Measurements from ENCODE around the gene TBC1D9.
A peak's percentile ranks its signal among the peaks of the same experiment; 100 is the strongest.

Gene TBC1D9

GRCh38 chr4:140644470-140645185 is 111.6 kb downstream of the TBC1D9 start:
- DNase-seq = no peak

DNA sequence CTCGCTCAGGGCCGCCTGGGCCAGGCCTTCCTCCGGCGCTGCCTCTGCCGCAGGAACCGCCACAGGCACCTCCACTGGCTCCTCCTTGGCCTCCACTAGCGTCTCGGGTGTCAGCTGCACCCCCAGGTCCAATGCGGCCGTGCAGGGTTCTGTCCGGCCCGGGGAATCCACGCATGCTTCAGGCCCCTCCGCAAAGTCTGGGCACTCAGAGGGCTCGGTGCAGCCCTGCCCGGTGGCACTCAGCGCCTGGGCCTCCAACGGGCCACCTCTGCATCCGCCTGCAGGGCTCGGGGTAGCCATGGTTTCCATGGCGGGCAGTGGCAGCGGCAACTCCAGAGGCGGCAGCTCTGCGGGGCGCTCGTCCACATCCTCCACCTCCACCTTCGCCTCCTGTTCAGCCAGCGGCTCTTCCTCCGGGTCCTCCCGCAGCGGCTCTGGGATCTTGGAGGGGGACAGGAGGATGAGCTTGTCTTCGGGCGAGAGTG is 112.6 kb downstream of the TBC1D9 start:
- DNase-seq = no peak

GRCh38 chr4:140642674-140643437 is 113.3 kb downstream of the TBC1D9 start:
- no peak for DNase-seq

DNA sequence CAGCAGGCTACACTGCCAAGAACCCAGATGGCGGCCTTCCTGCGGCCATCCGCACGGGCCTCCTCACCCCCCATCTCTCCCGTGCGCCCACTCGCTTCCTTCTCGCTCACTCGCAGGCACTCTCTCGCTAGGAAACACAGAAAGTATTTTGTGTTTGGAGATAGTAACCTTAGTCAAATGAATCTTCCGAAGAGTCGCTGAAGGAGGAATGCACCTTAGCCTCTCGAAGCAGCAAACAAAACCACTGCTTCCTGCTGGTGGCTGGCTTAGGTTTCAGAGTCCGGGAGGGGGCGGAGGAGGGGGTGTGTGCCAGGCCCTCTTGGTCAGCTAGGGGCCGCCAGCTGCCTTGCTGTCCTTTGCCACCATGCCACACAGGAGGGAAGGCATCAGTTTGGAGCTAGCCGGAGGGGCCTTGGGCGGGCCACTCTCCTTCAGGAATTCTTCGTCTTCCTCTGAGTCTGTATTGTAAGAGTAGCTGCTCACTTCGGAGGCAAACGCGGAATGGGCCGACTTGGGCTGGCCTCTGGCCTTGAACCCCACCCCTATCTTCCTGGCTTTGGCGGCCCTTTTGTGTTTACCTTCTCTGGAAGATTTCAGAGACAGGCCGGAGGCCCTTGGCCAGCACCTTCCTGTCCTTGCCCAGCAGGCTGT is 114.3 kb downstream of the TBC1D9 start:
- no peak for DNase-seq

DNA sequence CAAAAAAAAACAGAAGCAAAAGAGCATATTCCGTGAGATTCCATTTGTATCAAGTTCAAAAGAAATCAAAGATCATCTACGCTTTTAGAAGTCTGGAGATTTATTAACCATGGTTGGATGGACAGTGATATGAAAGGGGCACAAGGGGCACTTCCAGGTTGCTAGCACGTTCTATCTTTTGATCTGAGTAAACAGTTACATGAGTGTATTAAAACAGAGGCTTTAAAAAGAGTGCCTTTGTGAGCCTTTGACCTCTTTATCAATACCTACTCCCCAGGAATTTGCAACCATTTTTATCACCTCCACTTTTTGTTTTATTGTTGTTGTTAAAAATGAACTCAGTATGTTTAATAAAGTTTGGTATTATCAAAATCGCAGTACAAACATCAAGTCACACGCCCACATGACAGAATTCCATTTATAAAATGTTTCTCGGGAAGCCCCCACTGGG is 115.1 kb downstream of the TBC1D9 start:
- DNase-seq = no peak

DNA sequence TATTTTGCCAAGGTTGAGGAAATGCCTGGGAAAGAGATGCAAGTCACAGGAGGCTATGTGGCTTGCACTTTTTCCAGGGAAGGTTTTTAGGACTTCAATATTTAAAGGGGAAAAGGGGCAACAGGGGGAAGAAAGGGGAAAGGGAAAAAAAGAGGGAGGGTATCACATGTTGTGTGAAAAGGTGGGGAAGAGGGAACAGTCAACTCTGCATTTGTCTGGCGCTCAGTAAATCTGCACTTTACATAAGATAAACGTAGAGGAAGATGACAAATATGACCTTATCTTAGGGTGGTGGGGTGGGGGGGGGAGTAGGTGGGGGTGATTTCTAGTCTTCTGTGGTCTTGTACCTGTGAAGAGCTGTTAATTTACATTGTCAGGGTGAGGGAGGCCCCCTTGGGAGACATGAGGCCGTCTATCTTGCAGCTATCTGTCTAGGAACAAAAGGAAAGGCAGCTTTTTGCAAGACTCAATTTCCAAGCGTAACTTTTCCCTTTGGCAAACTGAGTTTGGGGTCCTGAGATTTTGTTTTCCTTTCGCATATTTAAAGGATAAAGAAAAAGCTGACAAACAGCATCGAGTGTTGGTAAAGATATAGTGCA is 115.9 kb downstream of the TBC1D9 start:
- DNase-seq = no peak

GRCh38 chr4:140639066-140639465 is 117.1 kb downstream of the TBC1D9 start:
- DNase-seq = no peak

- peak; percentile 33 for DNase-seq
Observed at GRCh38 chr4:140637836-140638235, 118.3 kb downstream of the TBC1D9 start.

DNA sequence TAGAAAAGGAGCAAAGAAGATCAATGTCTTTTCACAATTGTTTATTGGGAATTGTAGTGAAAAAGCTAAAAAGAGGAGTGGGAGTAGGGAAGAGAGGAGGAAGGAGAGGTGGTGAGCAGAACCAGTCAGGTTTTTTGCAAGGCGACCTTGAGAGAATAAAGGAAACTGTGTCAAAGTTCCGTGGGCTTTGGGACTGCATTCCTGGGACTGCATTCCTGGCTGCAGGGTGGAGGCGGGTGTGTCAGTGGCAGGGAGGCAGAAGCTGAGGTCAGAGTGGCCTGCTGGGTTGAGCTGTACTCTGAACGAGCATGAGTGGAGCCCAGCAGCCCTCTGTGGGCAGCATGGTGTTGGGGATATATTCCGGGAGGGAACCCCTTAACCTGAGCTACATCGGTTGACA is 120.6 kb downstream of the TBC1D9 start:
- DNase-seq = no peak

DNA sequence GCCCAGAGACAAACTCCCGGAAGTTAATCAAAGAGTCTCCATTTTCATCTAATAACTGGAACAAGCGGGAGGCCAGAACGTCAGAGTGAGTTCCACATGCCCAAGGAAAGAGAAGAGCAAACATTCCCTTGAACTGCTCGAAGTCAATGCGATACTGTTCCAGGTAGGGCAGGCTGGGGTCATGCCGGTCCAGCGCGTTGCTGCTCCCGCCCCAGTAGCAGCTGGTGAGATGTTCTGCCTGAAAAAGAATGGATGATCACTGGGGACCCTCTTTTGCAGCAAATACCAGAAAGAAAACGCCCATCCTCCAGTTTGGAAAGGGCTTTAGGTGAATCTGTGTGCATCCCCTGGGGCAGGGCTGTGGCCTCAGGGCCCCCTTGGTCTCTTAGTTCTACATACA is 122.2 kb downstream of the TBC1D9 start:
- no peak for DNase-seq

DNA sequence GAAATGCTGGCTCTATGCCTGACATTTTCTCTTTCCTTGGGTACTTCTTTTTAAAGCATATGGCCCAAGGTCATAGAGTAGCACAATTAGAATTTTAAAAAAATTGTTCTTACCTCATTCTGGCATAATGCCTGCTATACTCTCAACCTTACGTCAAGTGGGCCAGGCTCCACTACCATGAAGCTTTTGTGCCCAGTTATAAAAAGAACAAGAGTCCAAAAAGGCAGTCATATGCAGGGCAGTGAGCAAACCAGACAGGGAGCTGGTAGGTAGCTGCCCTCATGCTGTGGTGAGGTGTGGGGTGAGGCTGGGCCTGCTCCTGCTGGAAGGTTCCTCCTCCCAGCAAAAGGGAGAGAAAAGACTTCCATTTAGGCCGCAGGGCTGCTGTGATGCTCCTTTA is 123.1 kb downstream of the TBC1D9 start:
- DNase-seq = no peak

DNA sequence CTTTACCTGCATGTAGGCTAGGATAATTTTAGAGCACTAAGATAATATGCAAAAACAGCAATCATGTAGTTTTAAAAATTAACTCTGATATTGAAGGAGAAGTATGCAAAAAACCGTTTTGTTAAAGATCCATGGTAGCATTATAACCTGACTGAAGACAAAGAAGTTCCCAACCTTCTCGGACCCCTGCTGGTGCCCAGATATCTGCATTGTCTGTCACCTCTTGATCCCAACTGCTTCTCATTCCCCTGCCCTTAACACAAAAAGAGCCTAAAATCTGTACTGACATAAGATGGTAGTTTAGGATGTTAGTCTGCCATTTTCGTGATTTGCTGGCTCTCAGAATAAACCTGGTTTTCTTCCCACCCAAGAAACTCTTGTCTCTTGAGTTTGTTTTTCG is 125.9 kb downstream of the TBC1D9 start:
- DNase-seq = no peak

DNA sequence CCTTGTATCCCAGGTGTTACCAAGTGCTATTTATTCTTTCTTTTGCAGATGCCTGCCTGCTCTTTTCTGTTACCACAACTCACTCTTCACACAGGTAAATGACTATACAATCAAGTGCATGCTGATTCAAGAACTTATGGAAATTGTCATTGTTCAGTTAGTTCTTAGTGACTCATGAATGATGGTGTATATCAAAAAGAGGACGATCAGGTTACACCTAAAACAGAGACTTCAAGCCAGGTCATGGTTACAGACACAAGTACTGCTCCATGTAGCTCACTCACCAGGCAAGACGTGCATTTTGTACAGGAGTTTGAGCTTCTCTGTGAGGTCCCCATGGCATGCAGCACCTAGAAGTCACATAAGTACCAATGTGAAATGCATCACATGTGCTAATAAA is 128.2 kb downstream of the TBC1D9 start:
- DNase-seq = no peak

DNA sequence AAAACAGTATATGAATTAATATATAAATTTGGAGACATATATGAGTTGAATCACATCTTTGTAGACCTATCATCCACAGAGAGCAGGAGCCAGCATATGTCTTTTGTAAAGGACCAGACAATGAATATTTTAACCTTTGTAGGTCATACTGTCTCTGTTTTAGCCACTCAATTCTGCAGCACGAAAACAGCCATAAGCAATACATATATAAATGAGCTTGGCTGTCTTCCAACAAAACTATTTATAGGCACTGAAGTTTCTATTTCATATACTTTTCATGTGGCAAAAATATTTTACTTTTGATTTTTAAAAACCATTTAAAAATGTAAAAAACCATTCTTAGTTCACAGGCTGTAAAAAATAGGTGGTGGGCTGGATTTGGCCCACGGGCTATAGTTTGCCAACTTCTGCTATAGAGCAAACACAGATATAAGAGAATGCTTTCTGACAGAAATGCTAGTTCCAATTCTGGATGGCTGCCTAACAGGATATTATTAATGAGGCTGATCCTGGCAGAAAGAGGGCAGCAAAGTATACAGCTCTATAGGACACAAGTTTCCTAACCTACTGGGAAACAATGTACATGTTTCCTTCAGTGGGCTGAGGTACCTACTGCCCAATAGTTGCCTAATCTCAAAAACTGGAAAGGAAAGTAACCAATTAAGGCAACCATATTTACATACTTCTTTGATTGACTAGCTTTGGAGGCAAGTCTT is 129.4 kb downstream of the TBC1D9 start:
- DNase-seq = no peak

GRCh38 chr4:140622333-140622958 is 133.7 kb downstream of the TBC1D9 start:
- no peak for DNase-seq

DNA sequence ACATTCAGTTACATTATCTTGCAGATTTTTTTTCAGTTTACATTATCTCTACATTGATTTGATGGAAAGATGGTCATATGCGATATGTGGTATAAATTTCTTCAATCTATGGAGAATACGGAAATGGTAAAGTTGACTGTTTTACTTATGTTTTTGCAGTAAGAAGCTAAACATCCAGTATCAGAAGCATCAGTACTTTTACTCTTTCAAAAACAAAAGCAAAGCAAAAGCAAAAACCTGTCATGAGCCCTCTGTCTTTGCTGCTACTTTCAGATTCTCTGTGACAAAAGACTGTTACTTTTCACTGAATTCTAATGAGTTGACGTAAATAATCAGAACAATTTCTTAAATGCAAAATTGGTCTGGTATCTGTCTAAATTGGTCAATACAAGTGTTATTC is 135.0 kb downstream of the TBC1D9 start:
- DNase-seq = no peak

GRCh38 chr4:140617499-140618248 is 138.5 kb downstream of the TBC1D9 start:
- no peak for DNase-seq

GRCh38 chr4:140615451-140615850 is 140.7 kb downstream of the TBC1D9 start:
- no peak for DNase-seq

- DNase-seq = no peak
Observed at GRCh38 chr4:140612357-140612756, 143.8 kb downstream of the TBC1D9 start.

- no peak for DNase-seq
Observed at GRCh38 chr4:140611854-140612253, 144.3 kb downstream of the TBC1D9 start.
